ENCODE measurements around the gene FARP1.
A peak's percentile ranks its signal among the peaks of the same experiment; 100 is the strongest.

Gene FARP1

GRCh38 chr13:98451676-98452470, 309.0 kb downstream of the FARP1 start:
- H3K4me3 ChIP-seq (ENCODE audit: low read depth, low read length) = no peak overlapping the region
- POLR2A ChIA-PET = no interaction called here
- no peak for DNase-seq (ENCODE audit: low read depth, low spot score)
- CTCF ChIA-PET = interaction anchor here (0.5 to 4.3 kb wide), 8 partner anchors 9 to 504 kb away, joined by 3 to 44 read pairs (median 4); no protein-coding TSS in a partner anchor
- TF ChIP-seq CTCF (IDR thresholded peaks at IDR 0.05; ENCODE audit: insufficient read depth, low read length, missing control alignments) = no peak

GRCh38 chr13:98452851-98453843, 310.3 kb downstream of the FARP1 start:
- no peak for TF ChIP-seq CTCF (IDR thresholded peaks at IDR 0.05; ENCODE audit: insufficient read depth, low read length, missing control alignments)
- CTCF ChIA-PET = interaction anchor here (1.4 to 4.3 kb wide), 3 partner anchors 145 to 219 kb away, joined by 3 to 44 read pairs (median 30); no protein-coding TSS in a partner anchor
- no peak overlapping the region for H3K4me3 ChIP-seq (ENCODE audit: low read depth, low read length)
- DNase-seq (ENCODE audit: low read depth, low spot score) = no peak
- POLR2A ChIA-PET = no interaction called here

- CTCF ChIA-PET = interaction anchor here (0.8 to 4.8 kb wide), 8 partner anchors 9 to 598 kb away, joined by 3 to 38 read pairs (median 5); no protein-coding TSS in a partner anchor
- no peak for TF ChIP-seq CTCF (IDR thresholded peaks at IDR 0.05; ENCODE audit: insufficient read depth, low read length, missing control alignments)
- H3K4me3 ChIP-seq (ENCODE audit: low read depth, low read length) = no peak overlapping the region
- POLR2A ChIA-PET = interaction anchor here (1.0 kb wide), 2 partner anchors 30 to 123 kb away, joined by 3 read pairs; no protein-coding TSS in a partner anchor
- DNase-seq (ENCODE audit: low read depth, low spot score) = peak; percentile 76
These were observed 311.5 kb downstream of the FARP1 start for GRCh38 chr13:98454389-98454881.

- no peak for DNase-seq (ENCODE audit: low read depth, low spot score)
- ChIA-PET CTCF (interaction anchor here (0.7 to 4.8 kb wide), 7 partner anchors 11 to 383 kb away, joined by 3 to 38 read pairs (median 4); no protein-coding TSS in a partner anchor), POLR2A (no interaction called here)
- TF ChIP-seq CTCF (IDR thresholded peaks at IDR 0.05; ENCODE audit: insufficient read depth, low read length, missing control alignments) = no peak
- no peak overlapping the region for H3K4me3 ChIP-seq (ENCODE audit: low read depth, low read length)
These were observed 313.5 kb downstream of the FARP1 start for GRCh38 chr13:98456413-98456845.

- H3K4me3 ChIP-seq (ENCODE audit: low read depth, low read length) = no peak overlapping the region
- TF ChIP-seq CTCF (IDR thresholded peaks at IDR 0.05; ENCODE audit: insufficient read depth, low read length, missing control alignments) = no peak
- DNase-seq (ENCODE audit: low read depth, low spot score) = no peak
- CTCF ChIA-PET = interaction anchor here (0.7 to 4.8 kb wide), 5 partner anchors 10 to 215 kb away, joined by 3 to 38 read pairs (median 4); no protein-coding TSS in a partner anchor
- POLR2A ChIA-PET = interaction anchor here (0.7 to 0.8 kb wide), 2 partner anchors 11 to 119 kb away, joined by 3 to 4 read pairs; no protein-coding TSS in a partner anchor
These were observed 314.2 kb downstream of the FARP1 start for GRCh38 chr13:98457053-98457452.

Data from AG04449 (cell line).